ENCODE measurements around the gene LIFR. TPM values are rescaled to one million over a fixed set of nuclear protein-coding genes. Genes with fewer than 3 reads are reported as not detected.

The LIFR gene
- total and polyA plus RNA-seq, 2 of the 4 experiments (the other 2 are of a cell fraction) = 1.9 to 10.4 TPM

- Histone ChIP-seq H3K9ac (ENCODE audit: low read depth, low read length) (no peak overlapping the region), H4K8ac (ENCODE audit: low read depth in 2 of 2, low read length in 2 of 2) (no peak overlapping the region), H2BK15ac (ENCODE audit: low read depth, low read length) (no peak overlapping the region), H3K4me3 (ENCODE audit: insufficient read depth, low read depth, low read length) (no peak overlapping the region), H2BK20ac (ENCODE audit: low read depth, low read length) (no peak overlapping the region), H4K5ac (ENCODE audit: low read depth, low read length) (no peak overlapping the region), H3K18ac (ENCODE audit: low read depth, low read length) (no peak overlapping the region), H3K14ac (replicated peaks; ENCODE audit: low read depth, low read length) (no peak overlapping the region), H3K27ac (ENCODE audit: insufficient read depth, low read length) (no peak overlapping the region), H3K27me3 (ENCODE audit: control insufficient read depth, insufficient read depth, low read length) (peaks cover 23% of the 10 kb centered on the region), H3K9me1 (ENCODE audit: insufficient read depth, low read length) (no peaks in the 10 kb centered on the region), H4K20me1 (ENCODE audit: insufficient read depth, low read length) (no peaks in the 10 kb centered on the region), H3K36me3 (ENCODE audit: control insufficient read depth, insufficient read depth, low read length) (no peaks in the 10 kb centered on the region), H2AK5ac (ENCODE audit: low read depth, low read length) (no peak overlapping the region), H3K4me1 (ENCODE audit: control insufficient read depth, insufficient read depth, low read length) (no peaks in the 10 kb centered on the region), H3K79me1 (ENCODE audit: low read depth in 1 of 2, low read length in 2 of 2) (no peaks in the 10 kb centered on the region), H3K9me3 (ENCODE audit: control insufficient read depth, insufficient read depth, low read length) (no peaks in the 10 kb centered on the region), H3K4ac (ENCODE audit: low read depth, low read length) (no peak overlapping the region), H2AK9ac (replicated peaks; ENCODE audit: low read depth, low read length, poor library complexity) (no peak overlapping the region), H2BK120ac (ENCODE audit: low read depth, low read length) (no peak overlapping the region), H3K56ac (ENCODE audit: extremely low read depth, insufficient read depth, low read length) (no peak overlapping the region), H2BK5ac (ENCODE audit: low read depth, low read length, poor library complexity, severe bottlenecking) (no peak overlapping the region), H3K4me2 (ENCODE audit: low read depth, low read length) (no peak overlapping the region), H2AFZ (replicated peaks; ENCODE audit: low read length, poor library complexity) (no peak overlapping the region), H4K91ac (ENCODE audit: insufficient read depth, low read depth, low read length) (no peak overlapping the region), H3K23ac (ENCODE audit: low read depth, low read length) (no peak overlapping the region)
- no peak for TF ChIP-seq ELK1 (IDR thresholded peaks at IDR 0.05; ENCODE audit: borderline replicate concordance, low read depth, low read length)
- TF ChIP-seq MAFK (IDR thresholded peaks at IDR 0.05; ENCODE audit: low read depth, low read length) = no peak
- TF ChIP-seq POLR2A (IDR thresholded peaks at IDR 0.05; ENCODE audit: low read depth, low read length) = no peak
- no peak for TF ChIP-seq MXI1 (IDR thresholded peaks at IDR 0.05; ENCODE audit: borderline replicate concordance, low read depth, low read length)
- TF ChIP-seq FOS (IDR thresholded peaks at IDR 0.05; ENCODE audit: low read depth, low read length) = no peak
- no peak for TF ChIP-seq CHD1 (IDR thresholded peaks at IDR 0.05; ENCODE audit: low read depth, low read length)
- TF ChIP-seq SMC3 (IDR thresholded peaks at IDR 0.05; ENCODE audit: low read depth, low read length) = no peak
- no peak for TF ChIP-seq BHLHE40 (IDR thresholded peaks at IDR 0.05; ENCODE audit: low read depth, low read length)
- TF ChIP-seq RFX5 (IDR thresholded peaks at IDR 0.05; ENCODE audit: low read depth, low read length) = no peak
- no peak for TF ChIP-seq USF2 (IDR thresholded peaks at IDR 0.05; ENCODE audit: low read depth, low read length)
- TF ChIP-seq RAD21 (IDR thresholded peaks at IDR 0.05; ENCODE audit: low read length) = no peak
- no peak for TF ChIP-seq MAZ (IDR thresholded peaks at IDR 0.05; ENCODE audit: borderline replicate concordance, low read depth, low read length)
- no peak for TF ChIP-seq CEBPB (IDR thresholded peaks at IDR 0.05; ENCODE audit: low read depth, low read length)
- no peak for TF ChIP-seq NFE2L2 (IDR thresholded peaks at IDR 0.05; ENCODE audit: low read depth, low read length)
- TF ChIP-seq CTCF (conservative IDR thresholded peaks at IDR 0.05; ENCODE audit: low read depth, low read length) = no peak
- TF ChIP-seq RCOR1 (IDR thresholded peaks at IDR 0.05; ENCODE audit: insufficient replicate concordance, low read length) = no peak
- intact Hi-C loops (cut with micrococcal nuclease) (no loop called here), in situ Hi-C loops (cut with MboI; ENCODE audit: low sequenced_read_pairs) (no loop called here), dilution Hi-C loops (cut with HindIII; ENCODE audit: low sequenced_read_pairs, unreplicated experiment) (no loop called here)
- no peak for ATAC-seq (ENCODE audit: low read depth)
- no peak for DNase-seq
- no TSS peak for BruUV-seq (replicated peaks)
- no CpG with 5 or more reads among the region's 5 CpGs for whole genome bisulfite sequencing, 2 experiments (ENCODE audit: extremely low coverage in 2 of 2, insufficient read length in 1 of 2)
- ChIA-PET CTCF (interaction anchor here (1.3 kb wide), 1 partner anchor 141 kb away, joined by 4 read pairs; no protein-coding TSS in a partner anchor), POLR2A (ENCODE audit: unreplicated experiment) (no interaction called here)
Measured at GRCh38 chr5:38582975-38583319, 26.5 kb upstream of the LIFR start.
